Measurements from ENCODE around the gene RERG.

- TF ChIP-seq POLR2A (IDR thresholded peaks at IDR 0.05) (no peak), CTCF (IDR thresholded peaks at IDR 0.05) (no peak)
Observed at GRCh38 chr12:15205341-15206010, 15.7 kb downstream of the RERG start.

All from uterus (tissue), 2 donors.